Temporal lobe (tissue), 1 donor: Measurements from ENCODE around the gene TUBG1. TPM values are rescaled to one million over a fixed set of nuclear protein-coding genes. Genes with fewer than 3 reads are reported as not detected.

Experiments used
- total RNA-seq: library from RNA; depleted of rRNA; stranded (reverse); fragments of >200 nt; gene quantifications from one replicate; pipeline ENCODE4 v1.2.3, GENCODE V29; 2014

The TUBG1 gene
- total RNA-seq, 1 donor from 2014 or later, result 13.3 TPM

Other genes starting within 250 kb of the TUBG1 start
- gene STAT3, start 221.2 kb upstream of the TUBG1 start, total RNA-seq, result 26.3 TPM
- 6.4 TPM for gene CAVIN1, start 186.4 kb upstream of the TUBG1 start, total RNA-seq
- 164 TPM for gene ATP6V0A1, start 150.8 kb upstream of the TUBG1 start, total RNA-seq
- 8.1 TPM for gene NAGLU, start 73.4 kb upstream of the TUBG1 start, total RNA-seq
- gene HSD17B1, start 56.8 kb upstream of the TUBG1 start, total RNA-seq, result 0.98 TPM
- gene COASY, start 47.5 kb upstream of the TUBG1 start, total RNA-seq, result 7.1 TPM
- 14.8 TPM for gene MLX, start 42.6 kb upstream of the TUBG1 start, total RNA-seq
- gene PSMC3IP, start 32.0 kb upstream of the TUBG1 start, total RNA-seq, result 3.7 TPM
- 33.2 TPM for gene RETREG3, start 309 bp upstream of the TUBG1 start, total RNA-seq
- 7.9 TPM for gene TUBG2, start 49.6 kb downstream of the TUBG1 start, total RNA-seq
- gene PLEKHH3, start 67.3 kb downstream of the TUBG1 start, total RNA-seq, result 2.5 TPM
- 0.25 TPM for gene CCR10, start 72.2 kb downstream of the TUBG1 start, total RNA-seq
- gene CNTNAP1, start 72.8 kb downstream of the TUBG1 start, total RNA-seq, result 6.6 TPM
- gene EZH1, start 135.4 kb downstream of the TUBG1 start, total RNA-seq, result 26.6 TPM
- 10.1 TPM for gene RAMP2, start 151.5 kb downstream of the TUBG1 start, total RNA-seq
- gene VPS25, start 163.8 kb downstream of the TUBG1 start, total RNA-seq, result 25.1 TPM
- 0.74 TPM for gene WNK4, start 170.9 kb downstream of the TUBG1 start, total RNA-seq
- 56.1 TPM for gene COA3, start 189.0 kb downstream of the TUBG1 start, total RNA-seq
- 1.5 TPM for gene CNTD1, start 189.2 kb downstream of the TUBG1 start, total RNA-seq
- 50.2 TPM for gene BECN1, start 214.6 kb downstream of the TUBG1 start, total RNA-seq
- gene PSME3, start 223.7 kb downstream of the TUBG1 start, total RNA-seq, result 51.1 TPM
- 0.49 TPM for gene AOC2, start 234.9 kb downstream of the TUBG1 start, total RNA-seq
- 0.25 TPM for gene AOC3, start 241.5 kb downstream of the TUBG1 start, total RNA-seq